CD8-positive, alpha-beta memory T cell (primary cell): ENCODE data around the gene SLC45A1. TPM values are rescaled to one million over a fixed set of nuclear protein-coding genes. Genes with fewer than 3 reads are reported as not detected.
A peak's percentile ranks its signal among the peaks of the same experiment; 100 is the strongest.

Experiments used
- CTCF ChIA-PET: fragments of 350-600 bp; sonication (Branson Sonifier 250); formaldehyde crosslinking; loops from one replicate; lab custom pipeline; 2021; ENCODE audit warnings: antibody characterized with exemption; lab: Charles Lee
- POLR2A ChIA-PET: fragments of 350-600 bp; sonication (Branson Sonifier 250); formaldehyde crosslinking; loops from one replicate; lab custom pipeline; 2021; ENCODE audit warnings: antibody characterized with exemption; lab: Charles Lee
- DNase-seq, 5 donors: peaks; one replicate each; pipeline versions ENCODE4 v3.0.0 to v3.0.0-alpha.2; 2020 to 2022; ENCODE audit warnings: mixed read lengths in 1 of 5
- H3K27ac ChIP-seq: one replicate; pipeline ENCODE4 v1.7.0; 2013; ENCODE audit warnings: low read depth, mild to moderate bottlenecking, low read length, moderate library complexity
- H3K27me3 ChIP-seq: 2 replicates; pipeline ENCODE4 v1.7.0; 2013; ENCODE audit warnings: low read length, mild to moderate bottlenecking; ENCODE audit not compliant: insufficient read depth, poor library complexity, severe bottlenecking
- H3K36me3 ChIP-seq: 2 replicates; pipeline ENCODE4 v1.7.0; 2013; ENCODE audit warnings: mild to moderate bottlenecking, low read length, moderate library complexity; ENCODE audit not compliant: insufficient read depth
- H3K4me1 ChIP-seq: 2 replicates; pipeline ENCODE4 v1.7.0; 2013; ENCODE audit warnings: mild to moderate bottlenecking, low read length, moderate library complexity; ENCODE audit not compliant: insufficient read depth
- H3K4me3 ChIP-seq: 2 replicates; pipeline ENCODE4 v1.7.0; 2013; ENCODE audit warnings: mild to moderate bottlenecking, low read length
- H3K9me3 ChIP-seq: 2 replicates; pipeline ENCODE4 v1.7.0; 2013; ENCODE audit warnings: mild to moderate bottlenecking, low read length
- H3K27ac Mint-ChIP-seq, 8 donors: one replicate each; pipeline ENCODE4 v1.8.0; 2020 to 2021; ENCODE audit warnings: mixed read lengths in 8 of 8, mild to moderate bottlenecking in 6 of 8, inconsistent platforms in 3 of 8, moderate library complexity in 3 of 8
- H3K27me3 Mint-ChIP-seq, 2 donors: one replicate each; pipeline ENCODE4 v1.8.0; 2020 to 2021; ENCODE audit warnings: mixed read lengths in 2 of 2, mild to moderate bottlenecking in 1 of 2, moderate library complexity in 1 of 2
- H3K36me3 Mint-ChIP-seq, 3 donors: one replicate each; pipeline ENCODE4 v1.8.0; 2020 to 2021; ENCODE audit warnings: mixed read lengths in 3 of 3, inconsistent platforms in 1 of 3, mild to moderate bottlenecking in 1 of 3
- H3K4me1 Mint-ChIP-seq, 3 donors: one replicate each; pipeline ENCODE4 v1.8.0; 2020 to 2021; ENCODE audit warnings: mixed read lengths in 3 of 3, inconsistent platforms in 1 of 3, mild to moderate bottlenecking in 1 of 3
- H3K4me3 Mint-ChIP-seq, 7 donors: one replicate each; pipeline ENCODE4 v1.8.0; 2020 to 2021; ENCODE audit warnings: mixed read lengths in 7 of 7, mild to moderate bottlenecking in 6 of 7, moderate library complexity in 4 of 7, inconsistent platforms in 2 of 7
- H3K9me3 Mint-ChIP-seq, 5 donors: one replicate each; pipeline ENCODE4 v1.8.0; 2020 to 2022; ENCODE audit warnings: mixed read lengths in 5 of 5, mild to moderate bottlenecking in 3 of 5, moderate library complexity in 2 of 5, inconsistent platforms in 1 of 5
- polyA plus RNA-seq: library from polyadenylated mRNA; unstranded; fragments of 300-500 nt; fragmentation: Illumina TruSeq; gene quantifications from one replicate; pipeline ENCODE4 v1.2.3, GENCODE V29; 2021
- total RNA-seq, 2 experiments: library from RNA; stranded (reverse); gene quantifications; one replicate each; pipeline ENCODE4 v1.2.3, GENCODE V29; 2021

The SLC45A1 gene
- total and polyA plus RNA-seq, 3 experiments from 2014 or later, result 0.31 to 0.70 (median 0.58) TPM

DNA sequence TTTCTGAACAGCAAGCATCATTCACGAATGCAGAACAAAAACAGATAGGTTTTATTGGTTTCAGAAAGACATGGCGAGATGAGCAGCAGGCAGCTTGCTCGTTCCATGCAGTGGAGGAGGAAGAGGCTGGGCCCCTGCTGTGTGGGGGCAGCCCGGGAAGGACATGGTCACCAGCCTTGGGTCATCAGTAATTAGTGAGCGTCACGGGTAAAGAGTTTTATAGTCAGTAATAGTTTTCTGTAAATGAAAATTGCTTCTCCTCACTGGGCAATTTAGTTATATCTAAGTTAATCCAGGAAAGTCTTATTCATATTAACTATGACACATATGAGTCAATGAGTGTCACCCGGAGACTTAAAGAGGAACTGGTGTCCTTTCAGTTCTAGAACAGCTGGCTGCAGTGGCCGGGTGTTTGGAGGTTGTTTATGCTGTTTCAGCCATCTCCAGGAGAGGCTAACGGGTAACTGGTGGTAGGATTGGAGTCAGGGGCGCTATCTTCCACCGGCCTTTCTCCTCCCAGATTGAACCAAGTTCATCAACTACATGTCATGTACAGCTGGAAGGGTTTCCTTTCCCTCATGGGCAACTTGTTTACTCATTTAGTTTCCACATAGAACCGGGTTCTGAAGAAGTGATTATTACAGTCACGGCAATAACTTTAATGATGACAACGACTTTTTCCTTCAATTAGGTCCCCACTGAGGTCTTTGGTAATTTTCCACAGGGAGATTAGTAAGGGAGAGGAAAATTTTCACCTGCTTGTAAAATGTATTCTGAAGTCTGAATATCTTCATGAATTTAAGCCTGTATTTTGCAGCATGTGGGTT lies 34.6 kb upstream of the SLC45A1 start:
- peak overlapping the region in 1 of 8 donors; percentile 30 for H3K27ac Mint-ChIP-seq
- H3K9me3 ChIP-seq, result no peaks in the 10 kb centered on the region
- H3K27me3 ChIP-seq, result peaks cover 8% of the 10 kb centered on the region
- no peak for DNase-seq
- no peak overlapping the region for H3K27ac ChIP-seq
- no peaks in the 10 kb centered on the region for H3K36me3 Mint-ChIP-seq
- no peak overlapping the region for H3K4me3 ChIP-seq
- ChIA-PET CTCF (no interaction called here), POLR2A (no interaction called here)
- no peaks in the 10 kb centered on the region for H3K4me1 ChIP-seq
- no peaks in the 10 kb centered on the region for H3K36me3 ChIP-seq
- H3K27me3 Mint-ChIP-seq, result peaks cover 16 to 41% of the 10 kb centered on the region in 2 donors
- H3K9me3 Mint-ChIP-seq, result peaks cover 0 to 2% (median 0%) of the 10 kb centered on the region in 5 donors
- H3K4me3 Mint-ChIP-seq, result no peak overlapping the region
- peaks cover 0 to 4% (median 4%) of the 10 kb centered on the region in 3 donors for H3K4me1 Mint-ChIP-seq

DNA sequence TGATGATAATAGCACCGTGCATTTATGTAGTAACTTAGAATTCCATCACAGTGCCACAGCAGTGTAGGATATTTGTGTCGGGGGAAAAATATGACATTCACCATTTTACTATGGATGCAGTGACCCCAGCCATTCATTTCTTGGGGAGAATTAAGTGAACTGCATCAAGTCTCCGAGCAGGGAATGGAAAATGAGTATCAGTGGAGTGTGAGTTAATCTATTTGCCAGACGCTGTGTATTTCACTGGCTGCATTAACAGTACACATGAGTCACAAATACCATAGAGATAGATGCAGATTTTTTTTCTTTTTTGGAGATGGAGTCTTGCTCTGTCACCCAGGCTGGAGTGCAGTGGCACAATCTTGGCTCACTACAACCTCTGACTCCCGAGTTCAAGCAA lies 33.8 kb upstream of the SLC45A1 start:
- no peak overlapping the region for H3K4me3 ChIP-seq
- no peak for DNase-seq
- peaks cover 16 to 41% of the 10 kb centered on the region in 2 donors for H3K27me3 Mint-ChIP-seq
- H3K4me3 Mint-ChIP-seq, result no peak overlapping the region
- H3K9me3 ChIP-seq, result no peaks in the 10 kb centered on the region
- H3K27ac ChIP-seq, result no peak overlapping the region
- peaks cover 8% of the 10 kb centered on the region for H3K27me3 ChIP-seq
- ChIA-PET CTCF (no interaction called here), POLR2A (no interaction called here)
- H3K4me1 Mint-ChIP-seq, result peaks cover 0 to 4% (median 4%) of the 10 kb centered on the region in 3 donors
- H3K4me1 ChIP-seq, result no peaks in the 10 kb centered on the region
- no peak overlapping the region for H3K27ac Mint-ChIP-seq
- no peaks in the 10 kb centered on the region for H3K36me3 ChIP-seq
- H3K36me3 Mint-ChIP-seq, result no peaks in the 10 kb centered on the region
- peaks cover 0 to 2% (median 0%) of the 10 kb centered on the region in 5 donors for H3K9me3 Mint-ChIP-seq

DNA sequence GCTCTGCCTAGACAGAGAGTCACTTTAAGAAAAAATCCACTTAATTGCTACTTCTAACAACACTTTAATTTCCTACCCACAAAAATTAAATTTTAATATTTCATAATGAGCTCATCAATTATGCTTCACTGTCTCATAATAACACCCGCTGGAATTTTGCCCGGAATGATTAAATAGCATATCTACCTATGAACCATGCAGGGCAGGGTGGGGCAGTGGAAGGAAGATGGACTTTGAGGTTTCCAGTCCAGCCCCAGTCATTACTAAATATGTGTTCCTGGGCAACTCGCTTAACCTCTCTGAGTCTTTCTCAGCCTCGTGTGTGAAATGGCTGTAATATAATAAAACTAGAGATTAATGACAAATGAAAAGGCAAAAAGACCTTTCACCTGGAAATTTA lies 32.8 kb upstream of the SLC45A1 start:
- H3K27me3 Mint-ChIP-seq, result peaks cover 16 to 41% of the 10 kb centered on the region in 2 donors
- Histone ChIP-seq H3K9me3 (no peaks in the 10 kb centered on the region), H3K27me3 (peaks cover 8% of the 10 kb centered on the region), H3K4me1 (no peaks in the 10 kb centered on the region), H3K4me3 (no peak overlapping the region), H3K36me3 (no peaks in the 10 kb centered on the region), H3K27ac (no peak overlapping the region)
- CTCF ChIA-PET, result no interaction called here
- POLR2A ChIA-PET, result no interaction called here
- H3K4me1 Mint-ChIP-seq, result peaks cover 0 to 4% (median 4%) of the 10 kb centered on the region in 3 donors
- peaks cover 0 to 2% (median 0%) of the 10 kb centered on the region in 5 donors for H3K9me3 Mint-ChIP-seq
- no peak for DNase-seq
- no peaks in the 10 kb centered on the region for H3K36me3 Mint-ChIP-seq
- H3K27ac Mint-ChIP-seq, result no peak overlapping the region
- H3K4me3 Mint-ChIP-seq, result no peak overlapping the region

DNA sequence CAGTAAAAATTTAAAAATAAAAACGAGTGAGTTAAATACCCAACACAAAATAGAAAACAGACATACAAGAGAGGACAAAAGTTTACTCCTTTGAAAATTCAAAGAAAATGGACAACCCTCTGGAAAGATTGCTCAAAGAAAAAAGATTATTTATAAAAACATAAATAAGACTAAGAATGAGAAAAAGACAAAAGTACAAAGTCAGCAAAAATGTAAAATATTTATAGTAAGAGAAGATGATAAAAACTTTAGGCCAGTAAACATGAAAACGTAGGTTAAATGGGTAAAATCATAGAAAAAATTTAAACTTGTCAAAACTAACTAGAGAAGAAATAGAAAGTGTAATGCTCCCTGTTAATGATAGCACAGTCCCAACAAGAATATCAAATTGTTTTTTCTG lies 31.9 kb upstream of the SLC45A1 start:
- CTCF ChIA-PET, result no interaction called here
- no peak for DNase-seq
- Histone ChIP-seq H3K27me3 (peaks cover 8% of the 10 kb centered on the region), H3K9me3 (no peaks in the 10 kb centered on the region), H3K36me3 (no peaks in the 10 kb centered on the region), H3K4me3 (no peak overlapping the region), H3K4me1 (no peaks in the 10 kb centered on the region), H3K27ac (no peak overlapping the region)
- Mint-ChIP-seq H3K27ac (no peak overlapping the region), H3K9me3 (peaks cover 0 to 2% (median 0%) of the 10 kb centered on the region in 5 donors), H3K4me3 (no peak overlapping the region), H3K4me1 (peaks cover 0 to 4% (median 4%) of the 10 kb centered on the region in 3 donors), H3K27me3 (peaks cover 16 to 38% of the 10 kb centered on the region in 2 donors), H3K36me3 (no peaks in the 10 kb centered on the region)
- POLR2A ChIA-PET, result no interaction called here

DNA sequence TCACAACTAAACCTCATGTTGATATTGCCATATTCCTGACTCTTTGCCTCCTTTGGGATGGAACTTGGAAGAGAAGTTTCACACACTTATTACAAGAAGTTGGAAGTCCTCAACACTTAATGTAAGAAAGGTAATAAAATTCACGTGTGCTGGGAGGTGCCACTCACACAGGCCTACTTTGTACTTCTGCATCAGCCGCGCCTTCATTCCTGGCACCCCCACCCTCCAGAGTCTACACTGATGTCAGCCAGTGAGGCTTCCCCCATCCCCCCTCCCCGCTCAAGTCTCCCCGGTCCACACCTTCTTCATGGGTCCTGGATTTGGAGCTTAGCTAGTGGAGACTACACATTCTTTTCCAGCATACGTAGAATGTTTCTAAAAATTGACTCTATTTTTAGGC lies 24.8 kb upstream of the SLC45A1 start:
- H3K9me3 ChIP-seq, result no peaks in the 10 kb centered on the region
- no peak for DNase-seq
- H3K27me3 Mint-ChIP-seq, result peaks cover 4 to 22% of the 10 kb centered on the region in 2 donors
- H3K9me3 Mint-ChIP-seq, result no peaks in the 10 kb centered on the region
- H3K4me1 ChIP-seq, result no peaks in the 10 kb centered on the region
- H3K27me3 ChIP-seq, result no peaks in the 10 kb centered on the region
- no peak overlapping the region for H3K4me3 Mint-ChIP-seq
- no peak overlapping the region for H3K27ac Mint-ChIP-seq
- no peak overlapping the region for H3K4me3 ChIP-seq
- no peaks in the 10 kb centered on the region for H3K36me3 Mint-ChIP-seq
- POLR2A ChIA-PET, result no interaction called here
- H3K27ac ChIP-seq, result no peak overlapping the region
- CTCF ChIA-PET, result interaction anchor here (1.8 kb wide), 1 partner anchor 21 kb away, joined by 5 read pairs; no protein-coding TSS in a partner anchor
- no peaks in the 10 kb centered on the region for H3K36me3 ChIP-seq
- no peaks in the 10 kb centered on the region for H3K4me1 Mint-ChIP-seq

DNA sequence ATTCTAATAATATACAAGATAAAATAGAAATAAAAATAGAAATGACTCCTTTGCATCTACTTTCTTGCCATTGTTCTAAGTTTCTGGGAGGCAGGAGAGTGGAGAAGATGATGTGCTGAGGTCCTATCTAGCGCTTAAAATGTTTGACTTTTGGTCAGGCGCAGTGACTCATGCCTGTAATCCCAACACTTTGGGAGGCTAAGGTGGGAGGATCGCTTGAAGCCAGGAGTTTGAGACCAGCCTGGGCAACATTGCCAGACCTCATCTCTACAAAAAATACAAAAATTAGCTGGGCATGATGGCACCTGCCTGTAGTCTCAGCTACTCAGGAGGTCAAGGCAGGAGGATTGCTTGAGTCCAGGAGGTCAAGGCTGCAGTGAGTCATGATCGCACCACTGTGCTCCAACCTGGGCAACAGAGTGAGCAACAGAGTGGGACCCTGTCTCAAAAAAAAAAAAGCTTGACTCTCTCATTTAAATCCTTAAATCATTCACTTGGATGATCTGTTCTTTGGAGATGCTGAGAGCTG lies 24.2 kb upstream of the SLC45A1 start:
- Mint-ChIP-seq H3K9me3 (no peaks in the 10 kb centered on the region), H3K4me3 (no peak overlapping the region), H3K27ac (no peak overlapping the region), H3K27me3 (peaks cover 4 to 23% of the 10 kb centered on the region in 2 donors), H3K36me3 (no peaks in the 10 kb centered on the region), H3K4me1 (no peaks in the 10 kb centered on the region)
- no peaks in the 10 kb centered on the region for H3K36me3 ChIP-seq
- no peaks in the 10 kb centered on the region for H3K9me3 ChIP-seq
- no peak overlapping the region for H3K4me3 ChIP-seq
- POLR2A ChIA-PET, result no interaction called here
- H3K4me1 ChIP-seq, result no peaks in the 10 kb centered on the region
- no peaks in the 10 kb centered on the region for H3K27me3 ChIP-seq
- CTCF ChIA-PET, result interaction anchor here (1.8 kb wide), 1 partner anchor 20 kb away, joined by 5 read pairs; no protein-coding TSS in a partner anchor
- H3K27ac ChIP-seq, result no peak overlapping the region
- DNase-seq, result no peak

DNA sequence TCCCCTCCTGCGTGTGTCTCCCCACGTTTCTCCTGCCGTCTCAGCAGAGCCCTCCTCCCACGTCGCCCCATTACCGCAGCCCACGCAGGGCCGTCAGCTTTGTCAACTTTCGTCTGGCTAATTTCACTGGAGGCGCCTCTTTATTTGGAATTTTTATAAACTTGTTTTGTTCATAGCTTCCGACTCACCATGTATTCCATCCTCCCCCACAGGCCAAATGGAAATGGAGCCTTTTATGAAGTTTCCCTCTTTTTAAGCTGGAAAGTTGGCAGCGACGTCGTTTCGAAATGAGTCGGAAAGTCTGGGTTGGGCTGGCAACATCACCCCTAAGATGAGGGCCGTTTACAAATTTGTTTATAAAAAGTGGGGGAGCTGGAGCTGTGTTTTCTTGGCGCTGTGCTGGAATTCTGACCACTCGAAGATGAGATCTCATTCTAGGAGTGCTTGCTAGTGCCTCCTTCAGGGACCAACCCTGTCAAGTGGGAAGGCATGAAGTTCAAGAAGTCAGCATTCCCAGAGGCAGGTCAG lies 23.7 kb upstream of the SLC45A1 start:
- H3K4me1 ChIP-seq, result no peaks in the 10 kb centered on the region
- no peaks in the 10 kb centered on the region for H3K9me3 ChIP-seq
- H3K27ac ChIP-seq, result no peak overlapping the region
- ChIA-PET POLR2A (no interaction called here), CTCF (interaction anchor here (1.8 kb wide), 1 partner anchor 20 kb away, joined by 5 read pairs; no protein-coding TSS in a partner anchor)
- Mint-ChIP-seq H3K4me1 (no peaks in the 10 kb centered on the region), H3K27ac (no peak overlapping the region), H3K9me3 (no peaks in the 10 kb centered on the region), H3K27me3 (peaks cover 4 to 25% of the 10 kb centered on the region in 2 donors), H3K4me3 (no peak overlapping the region), H3K36me3 (no peaks in the 10 kb centered on the region)
- H3K36me3 ChIP-seq, result no peaks in the 10 kb centered on the region
- H3K4me3 ChIP-seq, result no peak overlapping the region
- no peak for DNase-seq
- no peaks in the 10 kb centered on the region for H3K27me3 ChIP-seq

DNA sequence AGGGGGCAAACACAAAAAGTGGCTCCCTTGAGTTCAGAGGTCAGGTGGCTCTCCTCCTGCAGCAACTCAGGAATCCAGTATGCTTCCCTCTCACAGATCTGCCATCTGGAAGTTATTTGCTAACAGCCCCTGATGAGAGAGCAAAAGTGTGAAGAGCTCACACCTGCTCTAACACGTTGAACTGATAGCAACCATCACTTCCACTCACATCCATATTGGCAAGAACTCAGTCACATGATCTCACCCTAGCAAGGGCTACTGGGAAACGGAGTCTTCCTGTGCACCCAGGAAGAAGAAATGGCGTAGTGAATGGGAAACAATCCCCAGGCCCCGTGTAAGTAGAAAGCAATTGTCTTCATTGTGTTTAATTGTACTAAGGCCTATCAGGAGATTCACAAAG lies 20.7 kb upstream of the SLC45A1 start:
- Histone ChIP-seq H3K36me3 (no peaks in the 10 kb centered on the region), H3K9me3 (no peaks in the 10 kb centered on the region), H3K27ac (no peak overlapping the region), H3K27me3 (no peaks in the 10 kb centered on the region), H3K4me1 (no peaks in the 10 kb centered on the region), H3K4me3 (no peak overlapping the region)
- Mint-ChIP-seq H3K27me3 (peaks cover 4 to 29% of the 10 kb centered on the region in 2 donors), H3K4me1 (no peaks in the 10 kb centered on the region), H3K27ac (peak overlapping the region in 1 of 8 donors; percentile 57), H3K4me3 (no peak overlapping the region), H3K9me3 (no peaks in the 10 kb centered on the region), H3K36me3 (no peaks in the 10 kb centered on the region)
- POLR2A ChIA-PET, result no interaction called here
- DNase-seq, result no peak
- CTCF ChIA-PET, result no interaction called here
